Measurements from ENCODE around the gene MALRD1.

MALRD1 gene

GRCh38 chr10:19111501-19112267 is 63.1 kb downstream of the MALRD1 start:
- no peaks in the 10 kb centered on the region for H3K36me3 ChIP-seq (ENCODE audit: insufficient read depth, low read length)
- H3K27me3 ChIP-seq (ENCODE audit: control insufficient read depth in 1 of 2, insufficient read depth in 2 of 2, low read length in 2 of 2) = no peaks in the 10 kb centered on the region
- H3K4me1 ChIP-seq (ENCODE audit: insufficient read depth, low read length) = no peaks in the 10 kb centered on the region
- H3K4me3 ChIP-seq (ENCODE audit: low read depth in 1 of 2, low read length in 2 of 2) = no peak overlapping the region
- H3K9ac ChIP-seq (ENCODE audit: low read length) = no peak overlapping the region
- no peak overlapping the region for H3K27ac ChIP-seq (ENCODE audit: low read depth, low read length)
- no peaks in the 10 kb centered on the region for H3K9me3 ChIP-seq (ENCODE audit: low read length)

- Histone ChIP-seq H3K36me3 (ENCODE audit: insufficient read depth, low read length) (no peaks in the 10 kb centered on the region), H3K9me3 (ENCODE audit: low read length) (no peaks in the 10 kb centered on the region), H3K27ac (ENCODE audit: low read depth, low read length) (no peak overlapping the region), H3K27me3 (ENCODE audit: control insufficient read depth in 1 of 2, insufficient read depth in 2 of 2, low read length in 2 of 2) (no peaks in the 10 kb centered on the region), H3K4me1 (ENCODE audit: insufficient read depth, low read length) (no peaks in the 10 kb centered on the region), H3K4me3 (ENCODE audit: low read depth in 1 of 2, low read length in 2 of 2) (no peak overlapping the region), H3K9ac (ENCODE audit: low read length) (no peak overlapping the region)
Observed at GRCh38 chr10:19117438-19117837, 68.8 kb downstream of the MALRD1 start.

GRCh38 chr10:19119191-19119590 is 70.6 kb downstream of the MALRD1 start:
- no peak overlapping the region for H3K27ac ChIP-seq (ENCODE audit: low read depth, low read length)
- no peaks in the 10 kb centered on the region for H3K36me3 ChIP-seq (ENCODE audit: insufficient read depth, low read length)
- no peak overlapping the region for H3K4me3 ChIP-seq (ENCODE audit: low read depth in 1 of 2, low read length in 2 of 2)
- no peaks in the 10 kb centered on the region for H3K27me3 ChIP-seq (ENCODE audit: control insufficient read depth in 1 of 2, insufficient read depth in 2 of 2, low read length in 2 of 2)
- H3K4me1 ChIP-seq (ENCODE audit: insufficient read depth, low read length) = no peaks in the 10 kb centered on the region
- H3K9me3 ChIP-seq (ENCODE audit: low read length) = no peaks in the 10 kb centered on the region
- no peak overlapping the region for H3K9ac ChIP-seq (ENCODE audit: low read length)

GRCh38 chr10:19120381-19120908 is 71.8 kb downstream of the MALRD1 start:
- Histone ChIP-seq H3K9me3 (ENCODE audit: low read length) (no peaks in the 10 kb centered on the region), H3K9ac (ENCODE audit: low read length) (no peak overlapping the region), H3K36me3 (ENCODE audit: insufficient read depth, low read length) (no peaks in the 10 kb centered on the region), H3K27me3 (ENCODE audit: control insufficient read depth in 1 of 2, insufficient read depth in 2 of 2, low read length in 2 of 2) (no peaks in the 10 kb centered on the region), H3K27ac (ENCODE audit: low read depth, low read length) (no peak overlapping the region), H3K4me3 (ENCODE audit: low read depth in 1 of 2, low read length in 2 of 2) (no peak overlapping the region), H3K4me1 (ENCODE audit: insufficient read depth, low read length) (no peaks in the 10 kb centered on the region)

- no peak overlapping the region for H3K9ac ChIP-seq (ENCODE audit: low read length)
- H3K36me3 ChIP-seq (ENCODE audit: insufficient read depth, low read length) = no peaks in the 10 kb centered on the region
- no peak overlapping the region for H3K27ac ChIP-seq (ENCODE audit: low read depth, low read length)
- no peak overlapping the region for H3K4me3 ChIP-seq (ENCODE audit: low read depth in 1 of 2, low read length in 2 of 2)
- no peaks in the 10 kb centered on the region for H3K4me1 ChIP-seq (ENCODE audit: insufficient read depth, low read length)
- H3K27me3 ChIP-seq (ENCODE audit: control insufficient read depth in 1 of 2, insufficient read depth in 2 of 2, low read length in 2 of 2) = no peaks in the 10 kb centered on the region
- no peaks in the 10 kb centered on the region for H3K9me3 ChIP-seq (ENCODE audit: low read length)
Observed at GRCh38 chr10:19133992-19134391, 85.4 kb downstream of the MALRD1 start.

- no peaks in the 10 kb centered on the region for H3K4me1 ChIP-seq (ENCODE audit: insufficient read depth, low read length)
- no peak overlapping the region for H3K27ac ChIP-seq (ENCODE audit: low read depth, low read length)
- H3K4me3 ChIP-seq (ENCODE audit: low read depth in 1 of 2, low read length in 2 of 2) = no peak overlapping the region
- H3K9me3 ChIP-seq (ENCODE audit: low read length) = no peaks in the 10 kb centered on the region
- H3K9ac ChIP-seq (ENCODE audit: low read length) = no peak overlapping the region
- H3K27me3 ChIP-seq (ENCODE audit: control insufficient read depth in 1 of 2, insufficient read depth in 2 of 2, low read length in 2 of 2) = no peaks in the 10 kb centered on the region
- no peaks in the 10 kb centered on the region for H3K36me3 ChIP-seq (ENCODE audit: insufficient read depth, low read length)
Observed at GRCh38 chr10:19142967-19143366, 94.4 kb downstream of the MALRD1 start.

GRCh38 chr10:19144206-19144605 is 95.6 kb downstream of the MALRD1 start:
- H3K27ac ChIP-seq (ENCODE audit: low read depth, low read length) = no peak overlapping the region

GRCh38 chr10:19154375-19154774 is 105.8 kb downstream of the MALRD1 start:
- no peaks in the 10 kb centered on the region for H3K36me3 ChIP-seq (ENCODE audit: insufficient read depth, low read length)

More at GRCh38 chr10:19144206-19144605, 95.6 kb downstream of the MALRD1 start:
- Histone ChIP-seq H3K4me3 (ENCODE audit: low read depth in 1 of 2, low read length in 2 of 2) (no peak overlapping the region), H3K9ac (ENCODE audit: low read length) (no peak overlapping the region), H3K9me3 (ENCODE audit: low read length) (no peaks in the 10 kb centered on the region), H3K36me3 (ENCODE audit: insufficient read depth, low read length) (no peaks in the 10 kb centered on the region), H3K27me3 (ENCODE audit: control insufficient read depth in 1 of 2, insufficient read depth in 2 of 2, low read length in 2 of 2) (no peaks in the 10 kb centered on the region), H3K4me1 (ENCODE audit: insufficient read depth, low read length) (no peaks in the 10 kb centered on the region)

GRCh38 chr10:19158358-19158757 is 109.8 kb downstream of the MALRD1 start:
- no peak overlapping the region for H3K4me3 ChIP-seq (ENCODE audit: low read depth in 1 of 2, low read length in 2 of 2)
- H3K36me3 ChIP-seq (ENCODE audit: insufficient read depth, low read length) = no peaks in the 10 kb centered on the region
- H3K27me3 ChIP-seq (ENCODE audit: control insufficient read depth in 1 of 2, insufficient read depth in 2 of 2, low read length in 2 of 2) = no peaks in the 10 kb centered on the region
- no peaks in the 10 kb centered on the region for H3K9me3 ChIP-seq (ENCODE audit: low read length)
- no peak overlapping the region for H3K27ac ChIP-seq (ENCODE audit: low read depth, low read length)
- H3K9ac ChIP-seq (ENCODE audit: low read length) = no peak overlapping the region
- H3K4me1 ChIP-seq (ENCODE audit: insufficient read depth, low read length) = no peaks in the 10 kb centered on the region

More at GRCh38 chr10:19154375-19154774, 105.8 kb downstream of the MALRD1 start:
- no peaks in the 10 kb centered on the region for H3K27me3 ChIP-seq (ENCODE audit: control insufficient read depth in 1 of 2, insufficient read depth in 2 of 2, low read length in 2 of 2)
- H3K4me1 ChIP-seq (ENCODE audit: insufficient read depth, low read length) = no peaks in the 10 kb centered on the region
- H3K9ac ChIP-seq (ENCODE audit: low read length) = no peak overlapping the region
- H3K27ac ChIP-seq (ENCODE audit: low read depth, low read length) = no peak overlapping the region
- no peak overlapping the region for H3K4me3 ChIP-seq (ENCODE audit: low read depth in 1 of 2, low read length in 2 of 2)
- no peaks in the 10 kb centered on the region for H3K9me3 ChIP-seq (ENCODE audit: low read length)

- Histone ChIP-seq H3K36me3 (ENCODE audit: insufficient read depth, low read length) (no peaks in the 10 kb centered on the region), H3K27ac (ENCODE audit: low read depth, low read length) (no peak overlapping the region), H3K9ac (ENCODE audit: low read length) (no peak overlapping the region), H3K4me1 (ENCODE audit: insufficient read depth, low read length) (no peaks in the 10 kb centered on the region), H3K9me3 (ENCODE audit: low read length) (no peaks in the 10 kb centered on the region), H3K27me3 (ENCODE audit: control insufficient read depth in 1 of 2, insufficient read depth in 2 of 2, low read length in 2 of 2) (no peaks in the 10 kb centered on the region), H3K4me3 (ENCODE audit: low read depth in 1 of 2, low read length in 2 of 2) (no peak overlapping the region)
Observed at GRCh38 chr10:19158870-19159269, 110.3 kb downstream of the MALRD1 start.

GRCh38 chr10:19164461-19164860 is 115.9 kb downstream of the MALRD1 start:
- no peaks in the 10 kb centered on the region for H3K36me3 ChIP-seq (ENCODE audit: insufficient read depth, low read length)
- H3K9ac ChIP-seq (ENCODE audit: low read length) = no peak overlapping the region
- no peaks in the 10 kb centered on the region for H3K27me3 ChIP-seq (ENCODE audit: control insufficient read depth in 1 of 2, insufficient read depth in 2 of 2, low read length in 2 of 2)
- H3K4me1 ChIP-seq (ENCODE audit: insufficient read depth, low read length) = no peaks in the 10 kb centered on the region
- H3K27ac ChIP-seq (ENCODE audit: low read depth, low read length) = no peak overlapping the region
- no peak overlapping the region for H3K4me3 ChIP-seq (ENCODE audit: low read depth in 1 of 2, low read length in 2 of 2)
- no peaks in the 10 kb centered on the region for H3K9me3 ChIP-seq (ENCODE audit: low read length)

GRCh38 chr10:19168584-19168983 is 120.0 kb downstream of the MALRD1 start:
- Histone ChIP-seq H3K9me3 (ENCODE audit: low read length) (no peaks in the 10 kb centered on the region), H3K27ac (ENCODE audit: low read depth, low read length) (no peak overlapping the region), H3K4me1 (ENCODE audit: insufficient read depth, low read length) (no peaks in the 10 kb centered on the region), H3K4me3 (ENCODE audit: low read depth in 1 of 2, low read length in 2 of 2) (no peak overlapping the region), H3K9ac (ENCODE audit: low read length) (no peak overlapping the region), H3K36me3 (ENCODE audit: insufficient read depth, low read length) (no peaks in the 10 kb centered on the region), H3K27me3 (ENCODE audit: control insufficient read depth in 1 of 2, insufficient read depth in 2 of 2, low read length in 2 of 2) (no peaks in the 10 kb centered on the region)

Data from muscle layer of colon (tissue), 2 donors.